AG04449 (cell line): Measurements from ENCODE around the gene ERBIN.

Source experiments
- CTCF ChIA-PET: fragments of 350-600 bp; formaldehyde crosslinking; extraction: SDS; loops from one replicate; lab custom pipeline; 2021; ENCODE audit warnings: antibody characterized with exemption; lab: Yijun Ruan, JAX
- POLR2A ChIA-PET: fragments of 400-600, 350-600 bp; formaldehyde crosslinking; extraction: SDS; loops from one replicate; lab custom pipeline; 2020; ENCODE audit warnings: antibody characterized with exemption, inconsistent platforms; lab: Yijun Ruan, JAX
- DNase-seq: peaks from one replicate; pipeline ENCODE4 v3.0.0-alpha.2; 2010; ENCODE audit warnings: low read depth, low spot score
- H3K4me3 ChIP-seq: 2 replicates; pipeline ENCODE4 v1.5.1; 2011; ENCODE audit warnings: low read depth, mild to moderate bottlenecking, control low read depth, low read length
- CTCF ChIP-seq: IDR thresholded peaks from one replicate; pipeline ENCODE4 v1.5.1; 2011; ENCODE audit warnings: mild to moderate bottlenecking, moderate library complexity, low read length, control low read depth, inconsistent platforms; ENCODE audit not compliant: insufficient read depth; ENCODE audit errors: missing control alignments

Gene ERBIN

GRCh38 chr5:66118304-66118703 lies 191.9 kb downstream of the ERBIN start:
- H3K4me3 ChIP-seq = no peak overlapping the region
- ChIA-PET POLR2A (no interaction called here), CTCF (interaction anchor here (1.5 kb wide), 1 partner anchor 14 kb away, joined by 4 read pairs; no protein-coding TSS in a partner anchor)
- TF ChIP-seq CTCF = no peak
- no peak for DNase-seq

GRCh38 chr5:66122379-66123034 lies 196.1 kb downstream of the ERBIN start:
- no peak for TF ChIP-seq CTCF
- no peak for DNase-seq
- ChIA-PET CTCF (no interaction called here), POLR2A (no interaction called here)
- no peak overlapping the region for H3K4me3 ChIP-seq

- no peak for TF ChIP-seq CTCF
- no peak for DNase-seq
- ChIA-PET CTCF (no interaction called here), POLR2A (no interaction called here)
- H3K4me3 ChIP-seq = no peak overlapping the region
These were observed 202.8 kb downstream of the ERBIN start for GRCh38 chr5:66129144-66129543.

- TF ChIP-seq CTCF = no peak
- ChIA-PET POLR2A (no interaction called here), CTCF (no interaction called here)
- no peak for DNase-seq
- H3K4me3 ChIP-seq = no peak overlapping the region
These were observed 204.1 kb downstream of the ERBIN start for GRCh38 chr5:66130493-66130892.
